ENCODE measurements around the gene NT5DC2. TPM values are rescaled to one million over a fixed set of nuclear protein-coding genes. Genes with fewer than 3 reads are reported as not detected.
A peak's percentile ranks its signal among the peaks of the same experiment; 100 is the strongest.

Gene NT5DC2
- polyA plus RNA-seq, 3 donors: 10.8 to 42.7 (median 30.3) TPM

GRCh38 chr3:52517796-52518722, 15.6 kb downstream of the NT5DC2 start:
- no peak overlapping the region for H3K27ac ChIP-seq (ENCODE audit: low read depth, low read length)
- 81 to 87% (median 86%) methylated on average over 23 to 25 of the region's 25 CpGs for WGBS, 3 donors

DNA sequence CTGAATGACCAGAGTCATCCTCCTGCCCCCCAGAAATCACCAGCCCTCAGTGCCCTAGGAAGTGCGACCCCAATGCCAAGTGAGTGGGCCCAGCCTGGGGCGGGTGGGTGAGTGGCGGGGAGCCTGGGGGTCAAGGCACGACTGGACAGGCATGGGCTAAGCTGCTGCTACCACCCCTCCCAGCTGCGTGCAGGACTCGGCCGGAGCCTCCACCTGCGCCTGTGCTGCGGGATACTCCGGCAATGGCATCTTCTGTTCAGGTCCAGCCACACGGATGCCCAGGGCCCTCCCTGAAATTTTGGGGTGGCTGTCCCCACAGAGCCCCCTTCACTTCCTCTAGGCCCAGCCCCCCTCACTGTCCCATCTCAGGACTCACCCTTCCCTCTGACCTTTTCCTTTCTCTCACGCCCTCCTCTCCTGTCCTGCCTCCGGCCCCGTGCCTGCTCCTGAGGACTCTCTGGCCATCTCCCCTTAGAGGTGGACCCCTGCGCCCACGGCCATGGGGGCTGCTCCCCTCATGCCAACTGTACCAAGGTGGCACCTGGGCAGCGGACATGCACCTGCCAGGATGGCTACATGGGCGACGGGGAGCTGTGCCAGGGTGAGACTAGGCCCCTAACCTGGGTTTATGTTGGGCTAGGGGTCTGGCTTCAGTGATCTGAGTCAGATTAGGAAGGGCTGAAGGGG, 17.0 kb downstream of the NT5DC2 start:
- 92 to 93% (median 93%) methylated on average over 17 to 19 of the region's 19 CpGs for WGBS, 3 donors

DNA sequence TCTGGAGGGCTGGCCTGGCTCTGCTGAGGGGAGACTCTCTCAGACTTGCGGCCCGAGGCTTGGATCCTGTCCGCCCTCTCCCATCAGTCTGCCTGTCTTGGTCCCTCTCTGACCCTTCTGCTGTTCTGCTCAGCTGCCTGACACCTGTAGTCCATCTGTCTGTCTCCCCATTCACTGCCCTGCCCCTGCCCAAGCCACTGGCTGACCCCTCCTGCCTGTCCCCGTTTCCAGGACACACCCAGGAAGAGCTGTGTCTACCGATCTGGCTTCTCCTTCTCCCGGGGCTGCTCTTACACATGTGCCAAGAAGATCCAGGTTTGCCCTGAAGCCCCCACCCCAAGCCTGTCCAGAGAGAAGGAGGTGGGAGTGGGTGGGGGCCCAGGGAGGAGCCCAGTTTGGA, 18.5 kb downstream of the NT5DC2 start:
- WGBS, 3 donors: 52 to 72% (median 55%) methylated on average over 6 of the region's 6 CpGs
- no peak overlapping the region for H3K27ac ChIP-seq (ENCODE audit: low read depth, low read length)

More for the DNA sequence above, 17.0 kb downstream of the NT5DC2 start:
- no peak overlapping the region for H3K27ac ChIP-seq (ENCODE audit: low read depth, low read length)

DNA sequence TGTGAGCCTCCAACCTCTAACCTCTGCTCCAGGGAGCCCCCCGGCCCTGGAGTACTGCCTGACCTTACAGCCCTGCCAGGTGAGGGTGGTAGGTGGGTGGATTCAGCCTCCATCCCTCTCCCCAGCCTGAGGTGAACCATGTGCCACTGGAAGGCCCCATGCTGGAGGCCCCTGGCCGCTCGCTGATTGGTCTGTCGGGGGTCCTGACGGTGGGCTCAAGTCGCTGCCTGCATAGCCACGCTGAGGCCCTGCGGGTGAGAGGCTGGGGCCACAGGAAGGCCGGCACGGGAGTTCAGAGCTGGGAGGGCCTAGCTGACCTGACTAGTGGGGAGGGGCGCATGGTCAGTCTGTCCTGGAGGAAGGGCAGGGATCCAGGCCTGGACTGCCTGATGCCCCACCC, 19.1 kb downstream of the NT5DC2 start:
- WGBS, 3 donors: 83 to 87% (median 86%) methylated on average over 11 of the region's 11 CpGs
- no peak overlapping the region for H3K27ac ChIP-seq (ENCODE audit: low read depth, low read length)

GRCh38 chr3:52513281-52513680, 20.4 kb downstream of the NT5DC2 start:
- H3K27ac ChIP-seq (ENCODE audit: low read depth, low read length): no peak overlapping the region
- 91 to 93% (median 93%) methylated on average over 7 of the region's 7 CpGs for WGBS, 3 donors

DNA sequence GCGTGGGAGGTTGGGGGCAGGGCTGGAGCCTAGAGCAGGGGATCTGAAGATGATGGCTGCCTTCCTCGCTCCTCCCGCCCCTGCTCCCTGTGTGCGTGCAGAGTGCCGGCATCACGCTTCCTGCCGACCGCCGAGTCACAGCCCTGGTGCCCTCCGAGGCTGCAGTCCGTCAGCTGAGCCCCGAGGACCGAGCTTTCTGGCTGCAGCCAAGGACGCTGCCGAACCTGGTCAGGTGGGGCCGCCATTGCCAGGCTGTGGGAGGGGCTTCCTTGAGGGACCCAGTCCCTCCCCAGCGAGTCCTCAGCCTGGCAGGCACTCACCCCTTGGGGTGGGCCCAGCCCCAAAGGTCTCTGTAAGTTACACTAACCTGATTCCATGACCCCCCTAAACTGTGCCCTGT, 20.9 kb downstream of the NT5DC2 start:
- no peak overlapping the region for H3K27ac ChIP-seq (ENCODE audit: low read depth, low read length)
- WGBS, 3 donors: 77 to 82% (median 78%) methylated on average over 17 of the region's 17 CpGs

DNA sequence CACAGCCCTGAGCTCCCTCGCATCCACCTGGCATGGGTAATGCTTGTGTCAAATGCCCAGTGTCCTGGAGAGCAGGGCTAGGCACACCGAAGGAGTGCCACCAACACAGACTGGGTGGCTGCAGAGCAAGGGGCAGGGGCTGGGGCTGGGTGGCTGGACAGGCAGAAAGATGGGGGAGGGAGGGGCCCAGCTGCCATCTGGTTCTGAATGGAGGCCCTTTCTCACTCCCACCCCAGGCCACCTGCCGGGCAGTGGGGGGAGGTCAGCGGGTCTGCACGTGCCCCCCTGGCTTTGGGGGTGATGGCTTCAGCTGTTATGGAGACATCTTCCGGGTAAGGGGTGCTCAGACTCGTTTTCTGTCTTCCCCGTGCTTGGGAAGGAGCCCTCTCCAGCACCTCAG, 21.6 kb downstream of the NT5DC2 start:
- H3K27ac ChIP-seq (ENCODE audit: low read depth, low read length): no peak overlapping the region
- 68 to 74% (median 69%) methylated on average over 8 of the region's 8 CpGs for WGBS, 3 donors

DNA sequence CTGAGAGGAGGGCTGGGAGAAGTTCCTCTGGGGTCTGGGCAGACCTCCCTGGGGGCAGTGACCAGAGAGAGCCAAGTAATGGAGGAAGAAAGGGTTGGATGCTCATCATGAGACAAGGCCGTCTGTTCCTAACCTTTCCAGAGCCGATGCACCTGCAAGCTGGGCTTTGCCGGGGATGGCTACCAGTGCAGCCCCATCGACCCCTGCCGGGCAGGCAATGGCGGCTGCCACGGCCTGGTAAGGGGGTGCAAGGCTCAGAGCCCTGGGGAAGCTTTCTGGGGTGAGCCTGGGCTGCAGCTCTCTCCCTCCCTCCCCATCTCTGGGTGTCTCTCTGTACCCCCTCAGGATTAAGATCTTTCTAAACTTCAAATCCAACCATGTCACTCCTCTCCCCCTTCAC, 22.1 kb downstream of the NT5DC2 start:
- 87 to 94% (median 88%) methylated on average over 7 of the region's 7 CpGs for WGBS, 3 donors
- no peak overlapping the region for H3K27ac ChIP-seq (ENCODE audit: low read depth, low read length)

GRCh38 chr3:52509753-52510328, 23.8 kb downstream of the NT5DC2 start:
- 76 to 84% (median 80%) methylated on average over 12 of the region's 12 CpGs for WGBS, 3 donors
- no peak overlapping the region for H3K27ac ChIP-seq (ENCODE audit: low read depth, low read length)

DNA sequence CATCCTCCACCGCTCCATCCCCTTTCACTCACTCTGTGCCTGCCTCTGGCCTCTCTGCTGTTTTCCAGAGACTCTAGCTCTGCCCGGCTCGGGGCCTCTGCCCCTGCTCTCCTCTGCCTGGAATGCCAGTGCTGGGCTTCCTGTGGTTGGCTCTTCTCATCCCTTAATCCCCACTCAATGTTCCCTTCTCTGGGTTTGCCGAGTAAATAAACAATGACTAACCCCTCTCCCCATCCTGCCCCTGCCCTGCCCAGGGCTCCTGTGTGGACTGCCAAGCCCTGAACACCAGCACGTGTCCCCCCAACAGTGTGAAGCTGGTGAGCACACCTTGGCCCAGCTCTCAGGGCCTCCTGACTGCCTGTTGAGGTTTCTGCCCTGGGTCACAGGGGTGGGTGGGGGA, 26.3 kb downstream of the NT5DC2 start:
- H3K27ac ChIP-seq (ENCODE audit: low read depth, low read length): no peak overlapping the region
- 83 to 90% (median 87%) methylated on average over 5 of the region's 5 CpGs for WGBS, 3 donors

DNA sequence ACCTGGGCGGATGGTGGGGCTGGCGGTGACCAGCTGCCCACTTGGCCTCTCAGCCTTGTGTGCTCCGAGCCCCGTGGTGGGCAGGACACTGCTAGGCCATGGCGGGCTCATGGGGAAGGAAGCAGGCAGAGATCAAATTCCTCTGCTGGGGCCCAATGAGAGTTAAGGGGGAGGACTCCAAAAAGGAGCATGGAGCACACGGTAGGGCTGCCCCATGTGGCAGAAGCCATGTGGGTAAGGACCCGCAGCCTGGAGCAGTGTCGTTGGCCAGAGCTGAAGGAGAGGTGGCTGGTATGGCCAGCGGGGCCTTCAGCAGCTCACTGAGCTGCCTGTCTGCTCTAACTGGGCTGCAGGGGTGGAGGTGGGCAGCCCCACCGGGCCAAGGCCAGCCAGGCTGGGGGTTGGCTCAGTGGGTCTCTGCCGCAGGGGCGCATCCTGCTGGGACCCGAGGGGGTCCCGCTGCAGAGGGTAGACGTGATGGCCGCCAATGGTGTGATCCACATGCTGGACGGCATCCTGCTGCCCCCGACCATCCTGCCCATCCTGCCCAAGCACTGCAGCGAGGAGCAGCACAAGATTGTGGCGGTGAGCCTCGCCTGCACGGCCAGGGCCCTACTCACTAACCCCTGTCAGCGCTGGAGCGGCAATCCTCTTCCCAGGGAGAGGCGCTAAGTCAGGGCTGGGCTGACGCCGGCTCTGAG, 27.2 kb downstream of the NT5DC2 start:
- WGBS, 3 donors: 81 to 87% (median 87%) methylated on average over 26 to 27 of the region's 27 CpGs
- no peak overlapping the region for H3K27ac ChIP-seq (ENCODE audit: low read depth, low read length)

- no peak overlapping the region for H3K27ac ChIP-seq (ENCODE audit: low read depth, low read length)
- 86 to 91% (median 86%) methylated on average over 10 of the region's 10 CpGs for WGBS, 3 donors
These were observed 28.7 kb downstream of the NT5DC2 start for GRCh38 chr3:52504977-52505376.

DNA sequence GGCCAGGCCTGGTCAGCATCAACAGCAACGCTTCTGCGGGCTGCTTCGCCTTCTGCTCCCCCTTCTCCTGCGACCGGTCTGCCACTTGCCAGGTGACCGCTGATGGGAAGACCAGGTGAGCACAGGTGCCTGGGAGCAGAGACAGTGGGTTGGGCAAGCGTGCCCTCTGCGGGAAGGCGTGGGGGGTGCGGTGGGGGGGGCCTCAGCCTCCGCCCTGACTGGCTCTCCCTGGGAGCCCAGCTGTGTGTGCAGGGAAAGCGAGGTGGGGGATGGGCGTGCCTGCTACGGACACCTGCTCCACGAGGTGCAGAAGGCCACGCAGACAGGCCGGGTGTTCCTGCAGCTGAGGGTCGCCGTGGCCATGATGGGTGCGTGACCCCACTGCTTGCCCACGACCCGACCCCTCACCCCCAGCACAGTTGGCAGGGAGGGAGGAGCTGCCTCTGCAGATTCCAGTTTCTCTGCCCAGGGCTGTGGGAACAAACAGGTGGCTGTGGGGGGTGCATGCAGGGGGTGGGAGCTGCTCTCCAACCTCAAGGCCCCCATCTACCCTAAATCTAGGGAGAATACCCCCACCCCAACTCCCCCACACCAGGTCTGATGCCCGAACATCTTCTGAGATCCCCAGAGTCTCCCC, 29.8 kb downstream of the NT5DC2 start:
- 37 to 78% (median 67%) methylated on average over 21 to 23 of the region's 23 CpGs for WGBS, 3 donors
- no peak overlapping the region for H3K27ac ChIP-seq (ENCODE audit: low read depth, low read length)

GRCh38 chr3:52502808-52503350, 30.8 kb downstream of the NT5DC2 start:
- H3K27ac ChIP-seq (ENCODE audit: low read depth, low read length): no peak overlapping the region
- 94 to 96% (median 96%) methylated on average over 11 of the region's 11 CpGs for WGBS, 3 donors

DNA sequence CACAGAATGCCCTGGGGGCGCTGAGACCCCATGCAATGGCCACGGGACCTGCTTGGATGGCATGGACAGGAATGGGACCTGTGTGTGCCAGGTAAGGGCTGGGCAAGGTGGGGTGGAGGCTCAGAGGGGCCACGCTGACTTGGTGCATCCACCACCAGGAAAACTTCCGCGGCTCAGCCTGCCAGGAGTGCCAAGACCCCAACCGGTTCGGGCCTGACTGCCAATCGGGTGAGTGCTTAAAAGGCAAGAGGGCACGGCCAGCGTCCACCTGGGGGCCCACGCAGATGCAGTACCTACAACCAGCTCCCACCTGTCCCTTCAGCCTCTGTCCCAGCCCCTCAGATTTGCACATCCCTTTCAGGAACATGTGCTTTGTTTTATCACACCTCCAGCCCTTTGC, 31.7 kb downstream of the NT5DC2 start:
- WGBS, 3 donors: 89 to 93% (median 92%) methylated on average over 9 to 11 of the region's 11 CpGs
- no peak overlapping the region for H3K27ac ChIP-seq (ENCODE audit: low read depth, low read length)

DNA sequence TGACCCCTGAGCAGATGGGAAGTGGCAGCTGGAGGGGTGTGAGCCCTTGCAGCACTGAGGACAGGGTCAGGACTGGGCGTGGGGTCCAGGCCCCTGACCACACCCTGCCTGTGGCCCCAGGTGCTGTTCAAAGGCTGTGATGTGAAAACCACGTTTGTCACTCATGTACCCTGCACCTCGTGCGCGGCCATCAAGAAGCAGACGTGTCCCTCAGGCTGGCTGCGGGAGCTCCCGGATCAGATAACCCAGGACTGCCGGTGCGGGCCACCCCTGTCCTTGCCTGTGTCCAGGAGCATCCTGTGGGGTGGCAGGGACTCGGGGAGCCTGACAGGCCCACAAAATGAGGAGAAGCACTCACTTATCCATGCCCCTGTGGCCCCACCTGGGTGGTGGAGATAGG, 32.6 kb downstream of the NT5DC2 start:
- H3K27ac ChIP-seq (ENCODE audit: low read depth, low read length): no peak overlapping the region
- WGBS, 3 donors: 91 to 96% (median 91%) methylated on average over 11 of the region's 11 CpGs

DNA sequence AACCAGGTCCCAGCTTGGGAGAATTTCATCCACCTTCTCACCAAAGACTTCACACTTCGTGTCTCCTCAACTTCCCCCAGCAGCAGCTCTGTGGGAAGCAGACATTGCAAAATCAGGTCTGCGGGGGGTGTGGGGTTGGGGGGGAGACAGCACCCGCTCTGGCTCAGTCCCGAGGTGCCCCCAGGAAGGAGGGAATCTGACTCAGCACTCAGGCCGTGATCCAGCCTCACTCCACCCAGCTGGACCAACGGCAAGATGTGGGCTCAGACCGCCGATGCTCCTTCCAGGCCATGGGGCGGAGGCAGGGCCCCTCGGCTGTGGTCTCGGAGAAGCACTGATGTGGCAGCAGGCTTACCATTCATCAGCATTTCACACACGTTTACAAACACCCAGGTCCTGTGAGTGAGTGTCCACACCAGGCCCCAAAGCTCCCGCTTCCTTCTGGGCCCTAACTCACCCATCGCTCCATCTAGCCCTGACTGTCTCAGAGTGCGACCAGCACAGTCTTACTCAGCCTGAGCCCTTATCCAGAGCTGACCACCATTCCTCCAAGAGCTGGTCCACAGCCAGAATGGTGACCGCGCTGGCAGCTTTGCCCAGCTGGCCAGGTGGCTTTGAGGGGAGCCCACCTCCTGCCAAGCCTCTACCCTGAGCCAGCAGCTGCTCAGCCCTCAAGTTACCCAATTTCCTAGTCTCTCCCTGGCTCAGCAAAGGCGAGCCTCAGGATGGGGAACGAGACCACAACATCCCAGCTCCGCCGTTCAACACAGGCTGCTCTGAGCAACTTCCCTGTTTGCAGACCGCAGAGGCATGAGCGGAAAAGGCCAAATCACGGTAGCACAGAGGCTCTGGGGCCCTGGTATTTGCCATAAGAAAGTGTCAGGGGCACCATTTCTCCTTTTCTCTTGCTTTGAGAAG, 35.3 kb downstream of the NT5DC2 start:
- peak overlapping the region; percentile 43 for H3K27ac ChIP-seq (ENCODE audit: low read depth, low read length)
- WGBS, 3 donors: 41 to 81% (median 53%) methylated on average over 24 of the region's 24 CpGs
